Measurements from ENCODE around the gene RPA1. TPM values are rescaled to one million over a fixed set of nuclear protein-coding genes. Genes with fewer than 3 reads are reported as not detected.

RPA1 gene
- total and polyA plus RNA-seq, 9 donors = 20.7 to 137 (median 112) TPM

- H3K9me3 ChIP-seq = no peaks in the 10 kb centered on the region
These were observed 43.2 kb downstream of the RPA1 start for GRCh38 chr17:1872976-1873375.

GRCh38 chr17:1873418-1873817, 43.6 kb downstream of the RPA1 start:
- Histone ChIP-seq H3K9me3 (no peaks in the 10 kb centered on the region), H3K36me3 (no peaks in the 10 kb centered on the region), H3K27me3 (no peaks in the 10 kb centered on the region), H3K4me1 (ENCODE audit: insufficient read depth) (no peaks in the 10 kb centered on the region), H3K27ac (no peak overlapping the region), H3K4me3 (no peak overlapping the region)
- 93 to 95% (median 93%) methylated on average over 9 of the region's 9 CpGs for whole genome bisulfite sequencing, 3 donors
- intact Hi-C loops (cut with DNase I) = no loop called here
- no peak for DNase-seq
- no peak for TF ChIP-seq EP300 (IDR thresholded peaks at IDR 0.05)
- TF ChIP-seq CTCF (IDR thresholded peaks at IDR 0.05) = no peak
- TF ChIP-seq POLR2A (IDR thresholded peaks at IDR 0.05) = no peak

More at GRCh38 chr17:1872976-1873375, 43.2 kb downstream of the RPA1 start:
- no peaks in the 10 kb centered on the region for H3K27me3 ChIP-seq
- 80 to 87% (median 85%) methylated on average over 4 of the region's 4 CpGs for WGBS, 3 donors
- H3K36me3 ChIP-seq = no peaks in the 10 kb centered on the region
- no peak for DNase-seq
- H3K4me1 ChIP-seq (ENCODE audit: insufficient read depth) = no peaks in the 10 kb centered on the region
- intact Hi-C loops (cut with DNase I) = no loop called here
- H3K27ac ChIP-seq = no peak overlapping the region
- TF ChIP-seq CTCF (IDR thresholded peaks at IDR 0.05) = no peak
- TF ChIP-seq EP300 (IDR thresholded peaks at IDR 0.05) = no peak
- TF ChIP-seq POLR2A (IDR thresholded peaks at IDR 0.05) = no peak
- H3K4me3 ChIP-seq = no peak overlapping the region

- H3K27ac ChIP-seq = no peak overlapping the region
- no peaks in the 10 kb centered on the region for H3K36me3 ChIP-seq
- WGBS, 3 donors = 89 to 90% (median 90%) methylated on average over 4 of the region's 4 CpGs
- DNase-seq = no peak
- no peak for TF ChIP-seq CTCF (IDR thresholded peaks at IDR 0.05)
- TF ChIP-seq EP300 (IDR thresholded peaks at IDR 0.05) = no peak
- TF ChIP-seq POLR2A (IDR thresholded peaks at IDR 0.05) = no peak
- no peaks in the 10 kb centered on the region for H3K9me3 ChIP-seq
- H3K4me1 ChIP-seq (ENCODE audit: insufficient read depth) = no peaks in the 10 kb centered on the region
- H3K27me3 ChIP-seq = no peaks in the 10 kb centered on the region
- no peak overlapping the region for H3K4me3 ChIP-seq
- intact Hi-C loops (cut with DNase I) = no loop called here
These were observed 45.8 kb downstream of the RPA1 start for GRCh38 chr17:1875597-1875996.

- Histone ChIP-seq H3K36me3 (no peaks in the 10 kb centered on the region), H3K27me3 (no peaks in the 10 kb centered on the region), H3K9me3 (no peaks in the 10 kb centered on the region), H3K4me3 (no peak overlapping the region), H3K4me1 (ENCODE audit: insufficient read depth) (no peaks in the 10 kb centered on the region), H3K27ac (no peak overlapping the region)
- no peak for DNase-seq
- WGBS, 3 donors = 85 to 91% (median 86%) methylated on average over 17 of the region's 17 CpGs
- intact Hi-C loops (cut with DNase I) = no loop called here
- TF ChIP-seq EP300 (IDR thresholded peaks at IDR 0.05) (no peak), CTCF (IDR thresholded peaks at IDR 0.05) (no peak), POLR2A (IDR thresholded peaks at IDR 0.05) (no peak)
These were observed 48.8 kb downstream of the RPA1 start for GRCh38 chr17:1878419-1879121.
